DMS153 treated with DMSO at 0.1 percent for 48 hours (cell line): ENCODE results near the gene SEC24A.
"Not testable (repeated sequence)": the region's sequence is repeated elsewhere in the genome, so short reads cannot be mapped to it uniquely, and the experiment has no call there.

Experiments used
- DNase-seq: peaks from one replicate; lab custom pipeline; 2025; ENCODE audit not compliant: unreplicated experiment; lab: John Stamatoyannopoulos, UW

Gene SEC24A

DNA sequence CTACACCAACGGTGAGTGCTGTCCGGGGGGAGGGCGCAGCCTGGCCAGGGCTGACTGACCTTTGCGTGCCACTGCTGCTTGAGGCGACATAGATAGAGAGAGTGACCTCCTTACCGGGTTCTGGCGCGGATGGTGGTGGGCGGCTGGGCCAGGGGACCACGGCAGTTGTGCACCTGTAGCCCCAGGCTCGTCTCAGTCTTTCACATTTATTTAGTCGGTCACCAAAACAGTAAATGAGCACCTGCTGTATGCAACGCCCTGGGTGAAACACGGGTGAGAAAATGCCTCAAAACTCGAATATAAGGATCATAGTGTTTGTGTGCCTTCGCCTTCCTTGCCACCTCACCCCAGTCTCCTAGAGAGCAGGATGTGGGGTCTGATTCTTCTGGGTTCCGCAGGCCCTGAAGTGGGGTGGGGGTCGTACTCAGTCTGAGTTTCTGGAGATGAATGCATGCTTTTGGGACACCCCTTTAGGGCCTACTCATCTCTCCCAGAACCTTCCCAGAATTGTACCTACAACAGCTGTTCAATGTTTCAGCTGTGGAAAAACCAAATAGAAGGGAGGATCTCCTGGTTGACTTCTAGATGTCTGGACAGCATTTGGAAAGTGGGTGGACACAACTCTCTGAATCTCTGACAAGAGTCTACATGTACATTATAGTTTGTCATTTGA is 714 bp downstream of the SEC24A start:
- DNase-seq, result no peak

DNA sequence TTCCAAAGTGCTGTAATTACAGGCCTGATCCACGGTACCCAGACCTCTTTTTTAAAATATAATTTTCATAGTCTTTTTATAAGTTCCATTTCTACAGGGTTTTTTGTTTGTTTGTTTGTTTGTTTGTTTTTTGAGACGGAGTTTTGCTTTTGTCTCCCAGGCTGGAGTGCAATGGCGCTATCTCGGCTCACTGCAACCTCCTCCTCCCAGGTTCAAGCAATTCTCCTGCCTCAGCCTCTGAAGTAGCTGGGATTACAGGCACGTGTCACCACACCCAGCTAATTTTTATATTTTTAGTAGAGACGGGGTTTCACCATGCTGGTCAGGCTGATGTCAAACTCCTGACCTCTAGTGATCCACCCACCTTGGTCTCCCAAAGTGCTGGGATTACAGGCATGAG is 2.1 kb downstream of the SEC24A start:
- DNase-seq, result not testable (repeated sequence)

DNA sequence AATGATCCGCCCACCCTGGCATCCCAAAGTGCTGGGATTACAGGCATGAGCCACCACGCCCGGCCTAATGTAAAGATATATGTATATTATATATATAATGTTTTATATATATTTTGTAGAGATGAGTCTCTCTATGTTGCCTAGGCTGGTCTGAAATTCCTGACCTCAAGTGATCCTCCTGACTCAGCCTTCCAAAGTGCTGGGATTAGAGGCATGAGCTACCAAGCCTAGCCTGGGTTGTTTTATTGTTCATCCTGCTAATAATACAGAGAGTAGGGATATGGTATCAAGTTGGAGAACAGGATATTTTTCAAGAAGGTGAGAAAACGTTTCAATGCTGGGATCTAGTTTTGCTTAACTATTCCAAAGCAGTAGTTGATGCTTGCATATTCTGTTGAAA is 2.9 kb downstream of the SEC24A start:
- no peak for DNase-seq

DNA sequence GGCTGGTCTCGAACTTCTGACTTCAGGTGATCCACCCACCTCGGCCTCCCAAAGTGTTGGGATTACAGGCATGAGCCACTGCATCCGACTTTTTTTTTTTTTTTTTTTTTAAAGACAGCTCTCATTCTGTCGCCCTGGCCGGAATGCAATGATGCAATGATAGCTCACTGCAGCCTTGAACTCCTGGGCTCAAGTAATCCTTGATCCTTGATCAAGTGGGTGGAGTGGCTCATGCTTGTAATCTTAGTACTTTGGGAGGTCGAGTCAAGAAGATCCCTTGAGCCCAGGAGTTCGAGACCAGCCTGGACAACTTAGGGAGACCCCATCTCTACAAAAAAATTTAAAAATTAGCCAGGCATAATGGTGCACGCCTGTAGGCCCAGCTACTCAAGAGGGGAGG is 8.1 kb downstream of the SEC24A start:
- DNase-seq, result no peak

DNA sequence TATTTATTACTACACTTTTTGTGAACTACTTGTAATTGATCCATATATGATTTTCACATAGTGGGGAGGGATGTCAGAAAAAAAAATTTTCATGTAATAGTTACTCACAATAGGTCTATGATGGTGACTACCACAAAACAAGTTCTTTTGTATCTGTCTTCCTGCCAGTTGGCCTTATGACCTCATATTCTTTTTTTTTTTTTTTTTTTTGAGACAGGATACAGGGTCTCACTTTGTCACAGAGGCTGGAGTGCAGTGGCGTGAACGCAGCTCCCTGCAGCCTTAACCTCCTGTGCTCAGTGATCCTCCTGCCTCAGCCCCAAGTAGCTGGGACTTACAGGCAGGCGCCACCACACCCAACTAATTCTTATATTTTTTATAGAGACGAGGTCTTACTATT is 10.9 kb downstream of the SEC24A start:
- no peak for DNase-seq

- no peak for DNase-seq
These were observed 11.3 kb downstream of the SEC24A start for GRCh38 chr5:134659922-134660321.

GRCh38 chr5:134662971-134663370 is 14.4 kb downstream of the SEC24A start:
- no peak for DNase-seq

- DNase-seq, result no peak
These were observed 15.9 kb downstream of the SEC24A start for GRCh38 chr5:134664448-134664847.

- DNase-seq, result not testable (repeated sequence)
These were observed 25.0 kb downstream of the SEC24A start for GRCh38 chr5:134673546-134673945.

GRCh38 chr5:134677357-134677756 is 28.8 kb downstream of the SEC24A start:
- DNase-seq, result not testable (repeated sequence)

DNA sequence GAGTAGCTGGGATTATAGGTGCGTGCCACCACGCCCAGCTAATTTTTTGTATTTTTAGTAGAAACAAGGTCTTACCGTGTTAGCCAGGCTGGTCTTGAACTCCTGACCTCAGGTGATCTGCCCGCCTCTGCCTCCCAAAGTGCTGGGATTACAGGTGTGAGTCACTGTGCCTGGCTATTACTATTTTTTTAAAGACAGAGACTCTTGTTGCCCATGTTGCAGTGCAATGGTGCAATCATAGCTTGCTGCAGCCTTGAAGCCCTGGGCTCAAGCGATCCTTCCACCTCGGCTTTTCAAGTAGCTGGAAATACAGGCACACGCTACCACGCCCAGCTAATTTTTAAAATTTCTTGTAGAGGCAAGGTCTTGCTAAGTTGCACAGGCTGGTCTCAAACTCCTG is 41.6 kb downstream of the SEC24A start:
- not testable (repeated sequence) for DNase-seq

GRCh38 chr5:134692722-134693121 is 44.1 kb downstream of the SEC24A start:
- DNase-seq, result no peak

- no peak for DNase-seq
These were observed 59.7 kb downstream of the SEC24A start for GRCh38 chr5:134708301-134708700.

DNA sequence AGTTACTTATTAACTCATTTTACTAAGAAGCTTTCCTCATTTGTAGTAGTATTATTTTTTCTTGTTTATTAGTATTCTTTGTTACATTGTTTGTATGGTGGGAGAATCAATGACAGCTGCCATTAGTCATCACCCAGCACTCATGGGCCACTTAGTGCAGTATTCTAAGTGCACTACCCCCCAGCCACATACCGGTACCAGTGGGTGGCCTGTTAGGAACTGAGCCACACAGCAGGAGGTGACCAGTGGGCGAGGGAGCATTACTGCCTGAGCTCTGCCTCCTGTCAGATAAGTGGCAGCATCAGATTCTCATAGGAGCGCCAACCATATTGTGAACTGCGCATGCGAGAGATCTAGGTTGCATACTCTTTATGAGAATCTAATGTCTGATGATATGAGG is 65.5 kb downstream of the SEC24A start:
- no peak for DNase-seq

DNA sequence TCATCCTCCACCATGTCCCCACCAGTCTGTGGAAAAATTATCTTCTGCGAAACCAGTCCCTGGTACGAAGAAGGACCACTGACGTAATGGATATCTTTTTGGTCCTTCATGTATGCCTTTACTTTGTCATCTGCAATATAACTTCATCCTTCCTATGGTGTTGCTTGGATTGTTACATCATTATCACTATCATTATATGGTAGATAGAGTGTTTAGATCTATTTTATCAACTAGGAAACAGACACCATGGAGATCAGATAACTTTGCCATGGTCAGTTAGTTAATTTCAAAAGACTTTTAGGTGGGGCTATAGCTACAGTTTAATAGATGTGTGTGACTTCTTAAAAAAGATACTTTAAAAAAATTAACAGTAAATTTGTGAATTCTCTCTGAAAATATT is 66.0 kb downstream of the SEC24A start:
- no peak for DNase-seq

- DNase-seq, result not testable (repeated sequence)
These were observed 66.9 kb downstream of the SEC24A start for GRCh38 chr5:134715466-134715865.

DNA sequence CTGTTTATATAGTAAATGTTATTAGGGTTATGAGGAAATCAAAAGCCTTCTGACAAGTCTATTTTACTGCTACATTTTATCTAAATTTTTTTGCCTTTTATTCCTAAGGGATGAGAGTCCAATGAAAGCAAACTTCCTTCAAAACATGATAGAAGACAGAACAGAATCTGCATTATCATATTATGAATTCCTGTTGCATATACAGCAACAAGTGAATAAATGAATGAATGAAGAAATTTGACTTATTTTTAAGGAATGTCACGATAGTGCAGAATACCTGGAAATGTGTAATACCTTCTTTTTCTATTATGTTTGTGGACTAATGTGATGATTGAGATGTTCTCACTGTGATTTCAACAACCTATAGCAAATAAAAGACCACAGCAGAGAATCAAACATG is 76.3 kb downstream of the SEC24A start:
- DNase-seq, result no peak

- no peak for DNase-seq
These were observed 84.2 kb downstream of the SEC24A start for GRCh38 chr5:134732819-134733218.

- no peak for DNase-seq
These were observed 86.7 kb downstream of the SEC24A start for GRCh38 chr5:134735243-134735642.

- DNase-seq, result no peak
These were observed 87.7 kb downstream of the SEC24A start for GRCh38 chr5:134736173-134736812.

GRCh38 chr5:134738133-134738962 is 89.8 kb downstream of the SEC24A start, which contains the start of gene CAMLG:
CAMLG (plus strand) TSS chr5:134738548; CDS start chr5:134738621, 73 bp downstream.
- DNase-seq, result peak; percentile 47
